T47D (cell line): ENCODE data around the gene DMGDH.
A peak's percentile ranks its signal among the peaks of the same experiment; 100 is the strongest.

ENCODE experiments used
- DNase-seq, 2 experiments: peaks; one replicate each; pipeline versions ENCODE4 v3.0.0 to v3.0.0-alpha.2; 2011 to 2012; ENCODE audit warnings: low read depth in 1 of 2, low spot score in 1 of 2
- JUND ChIP-seq: IDR thresholded peaks from 2 replicates; pipeline ENCODE4 v1.6.1; 2012; ENCODE audit warnings: low read depth
- in situ Hi-C: cut with HindIII; loops from 2 replicates; pipeline ENCODE4 v1.10.0; 2016; ENCODE audit warnings: low sequenced_read_pairs, low pct_unique_long_range_greater_than_20kb

Gene DMGDH

GRCh38 chr5:78974011-78974410, 95.5 kb downstream of the DMGDH start:
- no peak for DNase-seq
- no peak for TF ChIP-seq JUND
- in situ Hi-C loops, result no loop called here

- TF ChIP-seq JUND, result no peak
- no peak for DNase-seq
- in situ Hi-C loops, result no loop called here
These were observed 96.6 kb downstream of the DMGDH start for GRCh38 chr5:78972654-78973428.

- no peak for TF ChIP-seq JUND
These were observed 97.5 kb downstream of the DMGDH start for GRCh38 chr5:78971998-78972397.

GRCh38 chr5:78968781-78969180, 100.7 kb downstream of the DMGDH start:
- TF ChIP-seq JUND, result no peak
- in situ Hi-C loops, result no loop called here
- DNase-seq, result no peak

More at GRCh38 chr5:78971998-78972397, 97.5 kb downstream of the DMGDH start:
- DNase-seq, result no peak
- in situ Hi-C loops, result no loop called here

GRCh38 chr5:78964889-78965288, 104.6 kb downstream of the DMGDH start:
- peak in 1 of 2 experiments; percentile 82 for DNase-seq
- in situ Hi-C loops, result no loop called here
- no peak for TF ChIP-seq JUND

GRCh38 chr5:78961743-78962142, 107.7 kb downstream of the DMGDH start:
- in situ Hi-C loops, result no loop called here

GRCh38 chr5:78959767-78960166, 109.7 kb downstream of the DMGDH start:
- no peak for TF ChIP-seq JUND
- in situ Hi-C loops, result no loop called here
- DNase-seq, result no peak

More at GRCh38 chr5:78961743-78962142, 107.7 kb downstream of the DMGDH start:
- TF ChIP-seq JUND, result no peak
- no peak for DNase-seq

GRCh38 chr5:78958672-78959445, 110.6 kb downstream of the DMGDH start:
- peak in 1 of 2 experiments; percentile 18 for DNase-seq
- in situ Hi-C loops, result no loop called here
- TF ChIP-seq JUND, result no peak

GRCh38 chr5:78956901-78957300, 112.6 kb downstream of the DMGDH start:
- in situ Hi-C loops, result no loop called here
- no peak for DNase-seq
- TF ChIP-seq JUND, result no peak

GRCh38 chr5:78953092-78953800, 116.2 kb downstream of the DMGDH start:
- in situ Hi-C loops, result no loop called here
- DNase-seq, result no peak
- TF ChIP-seq JUND, result no peak
